Hepatocyte (in vitro differentiated cells): ENCODE data around the gene PRCC.

Experiments used
- CTCF ChIP-seq: fragments of 200-600 bp; sonication (generic); IDR thresholded peaks from 2 replicates; pipeline ENCODE4 v1.5.1; 2016; ENCODE audit warnings: antibody characterized with exemption, mild to moderate bottlenecking; ENCODE audit not compliant: poor library complexity
- EZH2phosphoT487 ChIP-seq: fragments of 200-600 bp; sonication (generic); IDR thresholded peaks from one replicate; pipeline ENCODE4 v1.6.1; 2018; ENCODE audit warnings: antibody characterized with exemption, mild to moderate bottlenecking, low read depth, moderate library complexity; ENCODE audit not compliant: unreplicated experiment, severe bottlenecking

DNA sequence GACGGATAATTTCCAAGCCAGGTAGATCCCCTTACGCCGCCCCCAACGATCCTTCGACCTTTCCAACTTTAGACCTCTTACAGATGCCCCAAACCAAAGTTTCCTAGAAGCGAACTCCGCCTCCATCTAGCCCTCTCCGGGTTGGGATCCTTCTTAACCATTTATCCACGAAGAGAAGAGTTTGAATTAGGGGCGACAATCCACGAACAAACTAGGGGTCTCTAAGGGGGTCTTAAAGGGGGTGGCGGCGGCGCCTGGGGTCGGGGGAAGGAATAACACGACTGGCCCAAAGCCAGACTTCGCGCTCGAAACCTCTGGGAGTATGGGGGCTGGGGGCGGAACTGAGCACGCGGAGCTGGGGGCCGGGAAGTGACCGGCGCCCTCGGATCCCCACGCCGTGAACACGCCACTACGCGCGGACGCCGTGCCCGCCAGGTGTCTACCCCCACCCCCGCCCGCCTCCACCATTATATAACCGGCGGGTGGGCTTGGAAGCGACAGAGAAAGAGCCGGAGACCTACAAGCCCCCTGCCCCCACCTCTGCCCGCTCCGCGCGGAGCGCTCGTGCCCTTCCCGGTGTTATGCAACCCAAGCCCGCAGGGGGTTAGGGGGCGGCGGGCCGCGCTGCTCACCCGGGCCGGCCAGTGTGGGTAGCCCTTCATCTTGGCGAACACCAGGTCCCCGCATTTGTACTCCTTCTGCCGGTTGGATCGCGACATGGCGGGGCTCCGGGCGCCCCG lies 16.5 kb upstream of the PRCC start:
- TF ChIP-seq EZH2phosphoT487: no peak
- TF ChIP-seq CTCF: no peak
